GM23338 (cell line): ENCODE results near the gene SYNGR3. TPM values are rescaled to one million over a fixed set of nuclear protein-coding genes. Genes with fewer than 3 reads are reported as not detected.

Experiments used
- CREB1 ChIP-seq: fragments of 250-450 bp; sonication (Bioruptor Pico); IDR thresholded peaks from 2 replicates; pipeline ENCODE4 v1.5.0; 2020; ENCODE audit warnings: low read depth, mild to moderate bottlenecking, moderate library complexity
- JUNB ChIP-seq: IDR thresholded peaks from one replicate; pipeline ENCODE4 v1.6.1; 2016; ENCODE audit warnings: antibody characterized with exemption; ENCODE audit not compliant: unreplicated experiment
- POLR2AphosphoS5 ChIP-seq: IDR thresholded peaks from 2 replicates; pipeline ENCODE4 v1.6.1; 2016; ENCODE audit warnings: antibody characterized with exemption, low read depth
- ZNF114 ChIP-seq: fragments of 250-450 bp; sonication (Bioruptor Pico); IDR thresholded peaks from 2 replicates; pipeline ENCODE4 v1.5.0; 2020; ENCODE audit warnings: mild to moderate bottlenecking, moderate library complexity
- ZNF331 ChIP-seq: fragments of 250-450 bp; sonication (Bioruptor Pico); IDR thresholded peaks from 2 replicates; pipeline ENCODE4 v1.5.0; 2020; ENCODE audit warnings: low read depth, mild to moderate bottlenecking, moderate library complexity
- polyA plus RNA-seq: library from polyadenylated mRNA; unstranded; fragments of >200 nt; fragmentation: Nextera tagmentation; extraction: Ambion mirVana; gene quantifications from 2 replicates; pipeline ENCODE4 v1.2.1, GENCODE V29; 2016
- total RNA-seq: library from RNA; depleted of rRNA; stranded (reverse); fragments of >200 nt; shearing (Covaris generic); gene quantifications from 2 replicates; pipeline ENCODE4 v1.2.3, GENCODE V29; 2014
- TF ChIP-seq, protein P1 (sequence below): fragments of 250-450 bp; sonication (Bioruptor Pico); IDR thresholded peaks from 2 replicates; pipeline ENCODE4 v1.5.0; 2020; ENCODE audit warnings: mild to moderate bottlenecking, moderate library complexity
- TF ChIP-seq, protein P2 (sequence below): IDR thresholded peaks from 2 replicates; pipeline ENCODE4 v1.6.1; 2016; ENCODE audit warnings: antibody characterized with exemption

SYNGR3 gene
- total and polyA plus RNA-seq, 2 experiments from 2014 or later = 45.4 to 77.7 TPM

DNA sequence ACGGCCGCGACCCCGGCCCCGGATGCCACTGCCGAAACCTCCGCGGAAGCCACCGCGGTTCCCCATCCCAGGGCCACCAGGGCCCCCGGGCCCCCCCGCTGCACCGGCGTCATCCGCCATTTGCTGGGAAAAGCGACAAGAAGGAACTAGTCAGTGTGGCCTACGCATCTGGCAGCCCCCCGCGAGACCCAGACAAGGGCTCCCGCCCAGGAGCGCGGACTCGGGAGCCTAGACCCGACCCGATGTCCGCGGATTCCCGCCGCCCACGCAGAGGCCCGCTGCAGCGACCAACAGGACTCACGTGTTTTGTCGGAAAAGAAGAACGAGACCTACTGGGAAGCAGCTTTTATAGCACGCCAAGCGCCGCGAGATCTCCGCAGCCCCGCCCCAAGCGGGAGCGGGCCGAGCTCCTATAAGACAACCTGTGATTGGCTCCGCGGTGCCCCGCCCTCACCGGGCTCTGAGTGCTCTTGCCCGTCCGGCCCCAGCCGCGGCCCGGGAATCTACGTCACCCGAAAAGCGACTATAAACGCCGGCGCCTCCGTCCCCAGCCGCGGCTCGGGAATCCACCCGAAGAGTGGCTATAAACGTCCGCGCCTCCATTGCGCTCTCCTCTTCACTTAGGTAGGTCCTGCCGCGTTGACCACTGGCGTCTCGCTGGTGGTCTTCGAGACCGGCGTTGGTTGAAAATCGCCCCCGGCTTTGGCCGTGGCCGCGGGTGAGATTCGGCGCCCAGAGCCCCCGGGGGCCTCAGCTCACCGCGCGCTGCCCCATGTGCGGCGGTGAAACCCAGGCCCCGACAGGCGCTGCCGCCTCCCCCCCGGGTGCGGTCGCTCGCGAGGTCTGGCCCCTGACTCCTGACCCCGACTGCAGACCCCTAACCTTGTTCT lies 25.0 kb upstream of the SYNGR3 start, which contains the start of gene RPS2 (continued):
- TF ChIP-seq, protein P1, sequence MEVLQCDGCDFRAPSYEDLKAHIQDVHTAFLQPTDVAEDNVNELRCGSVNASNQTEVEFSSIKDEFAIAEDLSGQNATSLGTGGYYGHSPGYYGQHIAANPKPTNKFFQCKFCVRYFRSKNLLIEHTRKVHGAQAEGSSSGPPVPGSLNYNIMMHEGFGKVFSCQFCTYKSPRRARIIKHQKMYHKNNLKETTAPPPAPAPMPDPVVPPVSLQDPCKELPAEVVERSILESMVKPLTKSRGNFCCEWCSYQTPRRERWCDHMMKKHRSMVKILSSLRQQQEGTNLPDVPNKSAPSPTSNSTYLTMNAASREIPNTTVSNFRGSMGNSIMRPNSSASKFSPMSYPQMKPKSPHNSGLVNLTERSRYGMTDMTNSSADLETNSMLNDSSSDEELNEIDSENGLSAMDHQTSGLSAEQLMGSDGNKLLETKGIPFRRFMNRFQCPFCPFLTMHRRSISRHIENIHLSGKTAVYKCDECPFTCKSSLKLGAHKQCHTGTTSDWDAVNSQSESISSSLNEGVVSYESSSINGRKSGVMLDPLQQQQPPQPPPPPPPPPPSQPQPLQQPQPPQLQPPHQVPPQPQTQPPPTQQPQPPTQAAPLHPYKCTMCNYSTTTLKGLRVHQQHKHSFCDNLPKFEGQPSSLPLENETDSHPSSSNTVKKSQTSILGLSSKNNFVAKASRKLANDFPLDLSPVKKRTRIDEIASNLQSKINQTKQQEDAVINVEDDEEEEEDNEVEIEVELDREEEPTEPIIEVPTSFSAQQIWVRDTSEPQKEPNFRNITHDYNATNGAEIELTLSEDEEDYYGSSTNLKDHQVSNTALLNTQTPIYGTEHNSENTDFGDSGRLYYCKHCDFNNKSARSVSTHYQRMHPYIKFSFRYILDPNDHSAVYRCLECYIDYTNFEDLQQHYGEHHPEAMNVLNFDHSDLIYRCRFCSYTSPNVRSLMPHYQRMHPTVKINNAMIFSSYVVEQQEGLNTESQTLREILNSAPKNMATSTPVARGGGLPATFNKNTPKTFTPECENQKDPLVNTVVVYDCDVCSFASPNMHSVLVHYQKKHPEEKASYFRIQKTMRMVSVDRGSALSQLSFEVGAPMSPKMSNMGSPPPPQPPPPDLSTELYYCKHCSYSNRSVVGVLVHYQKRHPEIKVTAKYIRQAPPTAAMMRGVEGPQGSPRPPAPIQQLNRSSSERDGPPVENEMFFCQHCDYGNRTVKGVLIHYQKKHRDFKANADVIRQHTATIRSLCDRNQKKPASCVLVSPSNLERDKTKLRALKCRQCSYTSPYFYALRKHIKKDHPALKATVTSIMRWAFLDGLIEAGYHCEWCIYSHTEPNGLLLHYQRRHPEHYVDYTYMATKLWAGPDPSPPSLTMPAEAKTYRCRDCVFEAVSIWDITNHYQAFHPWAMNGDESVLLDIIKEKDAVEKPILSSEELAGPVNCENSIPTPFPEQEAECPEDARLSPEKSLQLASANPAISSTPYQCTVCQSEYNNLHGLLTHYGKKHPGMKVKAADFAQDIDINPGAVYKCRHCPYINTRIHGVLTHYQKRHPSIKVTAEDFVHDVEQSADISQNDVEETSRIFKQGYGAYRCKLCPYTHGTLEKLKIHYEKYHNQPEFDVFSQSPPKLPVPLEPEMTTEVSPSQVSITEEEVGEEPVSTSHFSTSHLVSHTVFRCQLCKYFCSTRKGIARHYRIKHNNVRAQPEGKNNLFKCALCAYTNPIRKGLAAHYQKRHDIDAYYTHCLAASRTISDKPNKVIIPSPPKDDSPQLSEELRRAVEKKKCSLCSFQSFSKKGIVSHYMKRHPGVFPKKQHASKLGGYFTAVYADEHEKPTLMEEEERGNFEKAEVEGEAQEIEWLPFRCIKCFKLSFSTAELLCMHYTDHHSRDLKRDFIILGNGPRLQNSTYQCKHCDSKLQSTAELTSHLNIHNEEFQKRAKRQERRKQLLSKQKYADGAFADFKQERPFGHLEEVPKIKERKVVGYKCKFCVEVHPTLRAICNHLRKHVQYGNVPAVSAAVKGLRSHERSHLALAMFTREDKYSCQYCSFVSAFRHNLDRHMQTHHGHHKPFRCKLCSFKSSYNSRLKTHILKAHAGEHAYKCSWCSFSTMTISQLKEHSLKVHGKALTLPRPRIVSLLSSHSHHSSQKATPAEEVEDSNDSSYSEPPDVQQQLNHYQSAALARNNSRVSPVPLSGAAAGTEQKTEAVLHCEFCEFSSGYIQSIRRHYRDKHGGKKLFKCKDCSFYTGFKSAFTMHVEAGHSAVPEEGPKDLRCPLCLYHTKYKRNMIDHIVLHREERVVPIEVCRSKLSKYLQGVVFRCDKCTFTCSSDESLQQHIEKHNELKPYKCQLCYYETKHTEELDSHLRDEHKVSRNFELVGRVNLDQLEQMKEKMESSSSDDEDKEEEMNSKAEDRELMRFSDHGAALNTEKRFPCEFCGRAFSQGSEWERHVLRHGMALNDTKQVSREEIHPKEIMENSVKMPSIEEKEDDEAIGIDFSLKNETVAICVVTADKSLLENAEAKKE (CRISPR knock-in tag) = no peak
- TF ChIP-seq POLR2AphosphoS5 (peak; percentile 99), ZNF331 (CRISPR knock-in tag) (no peak), JUNB (no peak), CREB1 (peak; percentile 95), ZNF114 (CRISPR knock-in tag) (no peak)
- TF ChIP-seq, protein P2, sequence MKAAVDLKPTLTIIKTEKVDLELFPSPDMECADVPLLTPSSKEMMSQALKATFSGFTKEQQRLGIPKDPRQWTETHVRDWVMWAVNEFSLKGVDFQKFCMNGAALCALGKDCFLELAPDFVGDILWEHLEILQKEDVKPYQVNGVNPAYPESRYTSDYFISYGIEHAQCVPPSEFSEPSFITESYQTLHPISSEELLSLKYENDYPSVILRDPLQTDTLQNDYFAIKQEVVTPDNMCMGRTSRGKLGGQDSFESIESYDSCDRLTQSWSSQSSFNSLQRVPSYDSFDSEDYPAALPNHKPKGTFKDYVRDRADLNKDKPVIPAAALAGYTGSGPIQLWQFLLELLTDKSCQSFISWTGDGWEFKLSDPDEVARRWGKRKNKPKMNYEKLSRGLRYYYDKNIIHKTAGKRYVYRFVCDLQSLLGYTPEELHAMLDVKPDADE = peak; percentile 74; the same call in 1 of the 2 replicates
